ENCODE measurements around the gene NSD2. TPM values are rescaled to one million over a fixed set of nuclear protein-coding genes. Genes with fewer than 3 reads are reported as not detected.

The NSD2 gene
- total RNA-seq, 1 donor from 2014 or later, result 66.4 TPM

DNA sequence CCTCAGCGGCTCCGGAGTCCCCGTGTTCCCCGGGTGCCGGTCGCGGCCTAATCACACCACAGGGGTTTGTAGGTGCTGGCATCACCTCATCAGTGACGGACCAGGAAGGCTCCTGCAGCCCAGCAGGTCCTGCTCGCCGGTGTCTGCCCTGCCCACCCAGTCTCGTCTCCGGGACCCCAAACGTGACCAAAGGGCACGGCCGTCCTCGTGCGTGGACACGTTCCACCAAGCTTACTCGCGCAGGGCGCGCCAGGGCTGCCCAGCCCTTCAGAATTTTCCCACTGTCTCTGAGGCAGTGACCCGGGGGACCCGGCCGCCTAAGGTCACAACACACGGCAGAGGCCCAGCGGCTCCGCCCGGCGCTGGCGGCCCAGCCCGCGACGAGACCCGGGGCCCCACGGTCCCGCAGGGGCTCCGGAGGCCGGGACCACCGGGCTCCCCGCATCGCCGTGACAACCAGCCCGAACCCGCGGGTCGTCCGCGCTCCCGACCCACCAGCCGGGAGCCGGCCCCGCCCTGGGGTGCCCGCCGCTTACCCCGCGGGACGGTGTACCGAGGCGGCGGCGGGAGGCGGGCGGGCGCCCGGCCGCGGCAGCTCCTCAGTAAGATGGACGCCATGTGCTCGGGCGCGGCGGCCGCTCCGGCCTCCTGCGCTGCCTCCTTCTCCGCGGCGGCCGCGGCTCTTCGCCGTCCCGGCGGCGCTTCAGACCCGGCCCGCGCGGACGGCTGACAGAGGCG, 15.7 kb upstream of the NSD2 start:
- Mint-ChIP-seq H3K4me1 (ENCODE audit: unreplicated experiment) (peaks cover 32% of the 10 kb centered on the region), H3K9me3 (ENCODE audit: unreplicated experiment) (no peaks in the 10 kb centered on the region), H3K27me3 (ENCODE audit: unreplicated experiment) (no peaks in the 10 kb centered on the region), H3K36me3 (ENCODE audit: unreplicated experiment) (peaks cover 2% of the 10 kb centered on the region), H3K4me3 (ENCODE audit: unreplicated experiment) (peak overlapping the region; percentile 76), H3K27ac (ENCODE audit: unreplicated experiment) (peak overlapping the region; percentile 56)
- TF ChIP-seq, protein P1, sequence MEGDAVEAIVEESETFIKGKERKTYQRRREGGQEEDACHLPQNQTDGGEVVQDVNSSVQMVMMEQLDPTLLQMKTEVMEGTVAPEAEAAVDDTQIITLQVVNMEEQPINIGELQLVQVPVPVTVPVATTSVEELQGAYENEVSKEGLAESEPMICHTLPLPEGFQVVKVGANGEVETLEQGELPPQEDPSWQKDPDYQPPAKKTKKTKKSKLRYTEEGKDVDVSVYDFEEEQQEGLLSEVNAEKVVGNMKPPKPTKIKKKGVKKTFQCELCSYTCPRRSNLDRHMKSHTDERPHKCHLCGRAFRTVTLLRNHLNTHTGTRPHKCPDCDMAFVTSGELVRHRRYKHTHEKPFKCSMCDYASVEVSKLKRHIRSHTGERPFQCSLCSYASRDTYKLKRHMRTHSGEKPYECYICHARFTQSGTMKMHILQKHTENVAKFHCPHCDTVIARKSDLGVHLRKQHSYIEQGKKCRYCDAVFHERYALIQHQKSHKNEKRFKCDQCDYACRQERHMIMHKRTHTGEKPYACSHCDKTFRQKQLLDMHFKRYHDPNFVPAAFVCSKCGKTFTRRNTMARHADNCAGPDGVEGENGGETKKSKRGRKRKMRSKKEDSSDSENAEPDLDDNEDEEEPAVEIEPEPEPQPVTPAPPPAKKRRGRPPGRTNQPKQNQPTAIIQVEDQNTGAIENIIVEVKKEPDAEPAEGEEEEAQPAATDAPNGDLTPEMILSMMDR (IDR thresholded peaks at IDR 0.05), result no peak
- DNase-seq (ENCODE audit: extremely low spot score, unreplicated experiment), result no peak

DNA sequence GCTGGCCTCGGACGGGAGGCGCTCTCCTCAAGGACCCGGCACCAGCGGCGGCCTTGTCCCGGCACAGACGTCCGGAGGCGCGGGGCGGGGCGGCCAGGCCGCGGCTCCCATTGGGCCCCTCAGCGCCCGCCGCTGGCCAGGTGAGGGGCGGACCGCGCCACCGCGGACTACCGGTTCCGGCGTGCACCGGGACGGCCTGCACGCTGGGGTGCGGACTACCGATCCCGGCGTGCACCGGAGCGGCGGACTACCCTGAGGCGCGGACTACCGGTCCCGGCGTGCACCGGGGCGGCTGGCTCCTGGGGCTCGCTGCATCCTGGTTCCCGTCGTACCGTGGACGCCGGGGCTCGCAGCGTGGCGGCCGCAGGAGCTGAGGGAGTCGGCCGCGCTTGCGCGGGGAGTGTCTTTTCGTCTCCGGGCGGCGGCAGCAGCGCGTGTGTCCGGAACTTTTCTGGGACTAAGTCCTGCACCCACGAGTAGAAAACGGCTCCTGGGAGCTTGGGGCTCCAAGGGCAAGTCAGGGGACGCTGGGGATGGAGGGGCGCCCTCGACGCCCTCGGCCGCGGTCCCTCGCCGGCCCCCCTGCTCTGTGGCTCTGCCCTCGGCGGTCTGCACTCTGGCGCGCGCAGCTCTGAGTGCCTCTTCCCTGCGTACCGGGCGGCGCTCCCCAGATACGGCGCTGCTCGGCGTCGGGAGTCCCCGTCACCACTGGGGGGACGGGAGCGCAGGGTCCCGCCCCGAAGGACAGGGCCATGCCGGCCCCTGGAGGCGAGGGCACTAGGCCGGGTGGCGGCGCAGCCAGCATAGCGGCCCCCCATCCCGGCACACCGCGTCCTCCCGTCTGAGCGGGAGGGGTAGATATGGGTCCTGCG, 14.9 kb upstream of the NSD2 start, which contains the start of gene LETM1:
TSS of gene LETM1 (minus strand) at position 86 of the 872 bp plus-strand sequence. CDS start 206 bp downstream, outside the sequence.
- Mint-ChIP-seq H3K9me3 (ENCODE audit: unreplicated experiment) (no peaks in the 10 kb centered on the region), H3K4me3 (ENCODE audit: unreplicated experiment) (peak within 1 kb of the TSS; percentile 80), H3K36me3 (ENCODE audit: unreplicated experiment) (peaks cover 2% of the 10 kb centered on the region), H3K27me3 (ENCODE audit: unreplicated experiment) (no peaks in the 10 kb centered on the region), H3K27ac (ENCODE audit: unreplicated experiment) (peak within 1 kb of the TSS; percentile 56), H3K4me1 (ENCODE audit: unreplicated experiment) (peaks cover 26% of the 10 kb centered on the region)
- peak; percentile 97 for DNase-seq (ENCODE audit: extremely low spot score, unreplicated experiment)
- TF ChIP-seq, protein P1 (IDR thresholded peaks at IDR 0.05), result no peak

DNA sequence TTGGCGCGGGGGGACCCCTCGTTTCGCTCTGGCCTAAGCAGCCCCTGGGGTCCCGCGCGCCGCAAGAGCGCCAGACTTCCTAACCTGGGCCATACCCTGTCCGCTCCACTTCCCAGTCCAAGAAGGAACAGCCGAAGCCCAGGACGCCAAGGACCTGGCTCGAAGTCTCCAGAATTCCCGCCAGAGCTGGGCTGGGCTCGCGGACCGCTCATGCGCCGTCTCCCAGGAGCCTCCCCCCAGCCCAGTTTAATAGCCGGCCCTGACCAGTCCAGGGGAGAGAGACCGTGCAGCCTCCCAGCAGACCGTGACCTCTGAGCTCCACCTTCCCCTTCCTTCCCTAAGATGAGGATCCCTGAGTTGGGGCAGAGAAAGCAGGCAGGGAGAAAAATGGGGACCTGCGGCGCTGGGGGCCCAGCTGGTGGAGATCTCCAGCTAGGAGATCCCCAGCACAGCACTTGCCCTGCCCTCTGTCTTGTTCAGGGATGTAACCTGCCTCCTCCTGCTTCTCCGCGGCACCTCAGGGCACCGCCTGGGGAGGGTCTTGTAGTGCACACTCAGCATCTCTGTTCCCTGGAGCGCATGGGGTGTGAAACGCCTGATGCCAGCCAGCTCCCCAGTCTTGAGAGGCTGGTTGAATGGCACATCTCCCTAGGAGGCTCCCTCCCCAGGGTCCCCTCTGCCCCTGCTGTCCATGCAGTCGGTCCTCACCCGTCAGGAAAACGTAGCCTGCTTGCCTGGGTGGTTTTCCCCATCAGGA, 14.1 kb upstream of the NSD2 start:
- peaks cover 19% of the 10 kb centered on the region for H3K4me1 Mint-ChIP-seq (ENCODE audit: unreplicated experiment)
- no peak overlapping the region for H3K27ac Mint-ChIP-seq (ENCODE audit: unreplicated experiment)
- peak overlapping the region; percentile 80 for H3K4me3 Mint-ChIP-seq (ENCODE audit: unreplicated experiment)
- H3K27me3 Mint-ChIP-seq (ENCODE audit: unreplicated experiment), result no peaks in the 10 kb centered on the region
- peaks cover 2% of the 10 kb centered on the region for H3K36me3 Mint-ChIP-seq (ENCODE audit: unreplicated experiment)
- TF ChIP-seq, protein P1 (IDR thresholded peaks at IDR 0.05), result no peak
- DNase-seq (ENCODE audit: extremely low spot score, unreplicated experiment), result no peak
- H3K9me3 Mint-ChIP-seq (ENCODE audit: unreplicated experiment), result no peaks in the 10 kb centered on the region

DNA sequence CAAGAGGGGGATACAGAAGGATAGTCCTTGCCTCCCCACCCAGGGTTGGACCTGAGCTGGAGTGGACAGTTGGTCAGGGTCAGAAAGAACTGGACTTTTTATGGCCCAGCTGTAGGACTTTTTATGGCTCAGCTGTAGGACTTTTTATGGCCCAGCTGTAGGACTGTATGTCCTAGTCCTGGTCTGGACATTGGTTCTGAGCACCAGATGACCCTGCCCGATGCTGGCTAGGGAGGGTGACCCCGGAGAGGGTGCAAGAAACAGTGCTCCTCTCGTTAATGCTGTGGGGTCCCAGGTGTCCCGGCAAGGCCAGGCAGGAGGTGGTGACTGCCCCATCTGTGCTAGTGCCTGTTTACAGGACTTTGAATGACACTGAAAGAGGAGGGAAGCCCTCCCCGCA, 13.3 kb upstream of the NSD2 start:
- Mint-ChIP-seq H3K4me1 (ENCODE audit: unreplicated experiment) (peaks cover 15% of the 10 kb centered on the region), H3K36me3 (ENCODE audit: unreplicated experiment) (peaks cover 2% of the 10 kb centered on the region), H3K27ac (ENCODE audit: unreplicated experiment) (no peak overlapping the region), H3K9me3 (ENCODE audit: unreplicated experiment) (no peaks in the 10 kb centered on the region), H3K27me3 (ENCODE audit: unreplicated experiment) (no peaks in the 10 kb centered on the region), H3K4me3 (ENCODE audit: unreplicated experiment) (no peak overlapping the region)
- TF ChIP-seq, protein P1 (IDR thresholded peaks at IDR 0.05), result no peak
- DNase-seq (ENCODE audit: extremely low spot score, unreplicated experiment), result no peak
